ENCODE data around the gene ACADSB. TPM values are rescaled to one million over a fixed set of nuclear protein-coding genes. Genes with fewer than 3 reads are reported as not detected.

Gene ACADSB
- total and polyA plus RNA-seq, 10 of the 15 experiments (the other 5 are each of a cell fraction or from before 2014, with no cell fraction given) = 10.8 to 24.0 (median 15.0) TPM

DNA sequence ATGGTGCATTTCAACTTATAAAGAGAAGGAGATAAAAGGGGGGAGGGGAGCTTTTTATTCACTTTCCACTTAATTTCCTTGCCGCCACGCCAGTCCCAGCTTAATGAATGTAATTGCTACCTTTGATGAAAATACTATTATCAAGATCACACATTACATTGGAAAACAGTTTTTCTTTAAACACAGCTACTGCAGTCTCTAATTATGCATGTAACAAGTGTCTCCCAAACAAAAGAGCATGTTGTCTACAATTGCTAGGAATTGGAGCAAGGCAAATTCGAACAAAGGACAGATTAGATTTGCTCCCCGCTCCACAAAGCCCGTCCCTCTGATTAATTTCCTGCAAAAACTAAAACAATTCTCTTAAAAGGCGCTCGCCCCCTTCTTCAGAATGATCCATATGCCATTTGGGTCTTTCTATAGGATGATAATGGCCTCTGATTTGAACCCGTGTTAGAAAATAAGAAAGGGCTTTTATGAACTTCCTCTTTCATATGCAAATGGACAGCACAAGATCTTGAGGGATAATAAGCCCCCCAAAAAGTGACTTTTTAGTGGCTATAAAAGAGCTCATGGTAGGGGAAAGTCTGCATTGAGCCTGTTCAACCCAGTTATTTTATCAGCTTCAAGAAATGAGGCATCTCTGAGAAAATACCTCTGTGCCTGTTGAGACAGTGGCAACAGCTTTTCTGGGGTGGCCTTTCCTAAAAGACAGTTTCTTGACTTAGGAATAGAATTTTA is 60.6 kb downstream of the ACADSB start:
- Histone ChIP-seq H3K4me1 (ENCODE audit: control insufficient read depth, insufficient read depth, low read length) (no peaks in the 10 kb centered on the region), H3K4me2 (ENCODE audit: control insufficient read depth, insufficient read depth) (no peak overlapping the region), H3K9ac (ENCODE audit: control insufficient read depth, insufficient read depth, low read length) (no peak overlapping the region), H4K20me1 (ENCODE audit: control insufficient read depth, insufficient read depth) (no peaks in the 10 kb centered on the region), H3K9me3 (replicated peaks; ENCODE audit: control insufficient read depth, insufficient read depth, low read length) (no peaks in the 10 kb centered on the region), H3K4me3 (no peak overlapping the region), H3K79me2 (ENCODE audit: control insufficient read depth, insufficient read depth, low read length) (no peaks in the 10 kb centered on the region), H2AFZ (ENCODE audit: control insufficient read depth, low read depth, low read length) (no peak overlapping the region), H3K27me3 (replicated peaks in 1 of 2; ENCODE audit: control insufficient read depth in 2 of 2, insufficient read depth in 2 of 2, low read length in 1 of 2) (no peaks in the 10 kb centered on the region; a peak in 1 of 4 replicates), H3K36me3 (ENCODE audit: control insufficient read depth in 2 of 2, insufficient read depth in 2 of 2, low read length in 1 of 2) (no peaks in the 10 kb centered on the region), H3K27ac (ENCODE audit: control insufficient read depth, insufficient read depth) (no peak overlapping the region)
- CTCF ChIA-PET = interaction anchor here (2.6 kb wide), 1 partner anchor 27 kb away, joined by 7 read pairs; no protein-coding TSS in a partner anchor
- no TSS peak for BruUV-seq (replicated peaks)
- RAD21 ChIA-PET (ENCODE audit: unreplicated experiment) = no interaction called here
- no peak for TF ChIP-seq CBFB (IDR thresholded peaks at IDR 0.05; ENCODE audit: low read depth)
- TF ChIP-seq, protein P1, sequence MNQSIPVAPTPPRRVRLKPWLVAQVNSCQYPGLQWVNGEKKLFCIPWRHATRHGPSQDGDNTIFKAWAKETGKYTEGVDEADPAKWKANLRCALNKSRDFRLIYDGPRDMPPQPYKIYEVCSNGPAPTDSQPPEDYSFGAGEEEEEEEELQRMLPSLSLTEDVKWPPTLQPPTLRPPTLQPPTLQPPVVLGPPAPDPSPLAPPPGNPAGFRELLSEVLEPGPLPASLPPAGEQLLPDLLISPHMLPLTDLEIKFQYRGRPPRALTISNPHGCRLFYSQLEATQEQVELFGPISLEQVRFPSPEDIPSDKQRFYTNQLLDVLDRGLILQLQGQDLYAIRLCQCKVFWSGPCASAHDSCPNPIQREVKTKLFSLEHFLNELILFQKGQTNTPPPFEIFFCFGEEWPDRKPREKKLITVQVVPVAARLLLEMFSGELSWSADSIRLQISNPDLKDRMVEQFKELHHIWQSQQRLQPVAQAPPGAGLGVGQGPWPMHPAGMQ (IDR thresholded peaks at IDR 0.05; ENCODE audit: borderline replicate concordance) = no peak
- TF ChIP-seq FOS (IDR thresholded peaks at IDR 0.05; ENCODE audit: borderline replicate concordance, extremely low read depth, insufficient read length) = no peak
- no peak for TF ChIP-seq WRNIP1 (IDR thresholded peaks at IDR 0.05; ENCODE audit: borderline replicate concordance, low read depth, low read length)
- no peak for TF ChIP-seq NBN (IDR thresholded peaks at IDR 0.05)
- no peak for FAIRE-seq
- POLR2A ChIA-PET = no interaction called here
- in situ Hi-C loops (cut with MboI) = no loop called here
- ATAC-seq = no peak
- SMC1A ChIA-PET (ENCODE audit: uncharacterized antibody, unreplicated experiment) = no interaction called here
- WGBS (ENCODE audit: insufficient coverage, insufficient replicate concordance, low lambda C conversion rate, missing lambda C conversion rate) = 39% methylated on average over 8 of the region's 8 CpGs
- intact Hi-C loops (cut with micrococcal nuclease; ENCODE audit: unreplicated experiment) = no loop called here
- no peak for DNase-seq (ENCODE audit: low read depth, low spot score)

DNA sequence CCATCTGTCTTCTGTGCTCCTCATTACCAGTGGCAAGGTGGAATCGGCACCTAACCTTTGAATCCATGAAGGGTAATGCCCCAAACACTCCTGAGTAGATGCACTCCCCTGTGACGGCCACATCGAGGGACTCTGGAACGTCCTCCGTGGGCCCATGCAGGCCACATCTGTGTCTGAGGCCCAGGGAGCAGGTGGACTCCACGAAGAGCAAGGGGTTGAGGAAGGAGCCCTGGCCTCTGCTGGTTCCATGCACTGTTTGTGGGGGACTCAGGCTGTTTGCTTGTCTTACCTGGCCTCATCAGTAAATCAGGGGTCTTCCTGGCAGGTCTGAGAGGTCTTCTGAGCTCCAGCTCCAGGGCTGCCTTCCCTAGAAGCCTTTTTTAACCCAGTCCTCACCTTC is 64.4 kb downstream of the ACADSB start:
- intact Hi-C loops (cut with micrococcal nuclease; ENCODE audit: unreplicated experiment) (no loop called here), in situ Hi-C loops (cut with MboI) (no loop called here)
- RAD21 ChIA-PET (ENCODE audit: unreplicated experiment) = no interaction called here
- WGBS (ENCODE audit: insufficient coverage, insufficient replicate concordance, low lambda C conversion rate, missing lambda C conversion rate) = 34% methylated on average over 6 of the region's 6 CpGs
- Histone ChIP-seq H2AFZ (ENCODE audit: control insufficient read depth, low read depth, low read length) (no peak overlapping the region), H3K9ac (ENCODE audit: control insufficient read depth, insufficient read depth, low read length) (no peak overlapping the region), H3K4me1 (ENCODE audit: control insufficient read depth, insufficient read depth, low read length) (no peaks in the 10 kb centered on the region), H3K79me2 (ENCODE audit: control insufficient read depth, insufficient read depth, low read length) (no peaks in the 10 kb centered on the region), H3K4me3 (no peak overlapping the region), H3K27ac (ENCODE audit: control insufficient read depth, insufficient read depth) (no peak overlapping the region), H4K20me1 (ENCODE audit: control insufficient read depth, insufficient read depth) (no peaks in the 10 kb centered on the region; the same call in 1 of the 2 replicates), H3K9me3 (replicated peaks; ENCODE audit: control insufficient read depth, insufficient read depth, low read length) (no peaks in the 10 kb centered on the region), H3K27me3 (replicated peaks in 1 of 2; ENCODE audit: control insufficient read depth in 2 of 2, insufficient read depth in 2 of 2, low read length in 1 of 2) (no peaks in the 10 kb centered on the region; a peak in 1 of 4 replicates), H3K36me3 (ENCODE audit: control insufficient read depth in 2 of 2, insufficient read depth in 2 of 2, low read length in 1 of 2) (no peaks in the 10 kb centered on the region), H3K4me2 (ENCODE audit: control insufficient read depth, insufficient read depth) (no peak overlapping the region)
- no TSS peak for BruUV-seq (replicated peaks)
- SMC1A ChIA-PET (ENCODE audit: uncharacterized antibody, unreplicated experiment) = no interaction called here
- POLR2A ChIA-PET = no interaction called here
- FAIRE-seq (no peak), DNase-seq (ENCODE audit: low read depth, low spot score) (no peak), ATAC-seq (no peak)
- TF ChIP-seq SUPT20H (IDR thresholded peaks at IDR 0.05; ENCODE audit: borderline replicate concordance, control insufficient read depth, low read depth, low read length) (no peak), POLR2AphosphoS2 (IDR thresholded peaks at IDR 0.05; ENCODE audit: low read depth, low read length) (no peak), CBFB (IDR thresholded peaks at IDR 0.05; ENCODE audit: low read depth) (no peak), YBX1 (IDR thresholded peaks at IDR 0.05) (no peak), PML (IDR thresholded peaks at IDR 0.05; ENCODE audit: low read length) (no peak)
- TF ChIP-seq, protein P2, sequence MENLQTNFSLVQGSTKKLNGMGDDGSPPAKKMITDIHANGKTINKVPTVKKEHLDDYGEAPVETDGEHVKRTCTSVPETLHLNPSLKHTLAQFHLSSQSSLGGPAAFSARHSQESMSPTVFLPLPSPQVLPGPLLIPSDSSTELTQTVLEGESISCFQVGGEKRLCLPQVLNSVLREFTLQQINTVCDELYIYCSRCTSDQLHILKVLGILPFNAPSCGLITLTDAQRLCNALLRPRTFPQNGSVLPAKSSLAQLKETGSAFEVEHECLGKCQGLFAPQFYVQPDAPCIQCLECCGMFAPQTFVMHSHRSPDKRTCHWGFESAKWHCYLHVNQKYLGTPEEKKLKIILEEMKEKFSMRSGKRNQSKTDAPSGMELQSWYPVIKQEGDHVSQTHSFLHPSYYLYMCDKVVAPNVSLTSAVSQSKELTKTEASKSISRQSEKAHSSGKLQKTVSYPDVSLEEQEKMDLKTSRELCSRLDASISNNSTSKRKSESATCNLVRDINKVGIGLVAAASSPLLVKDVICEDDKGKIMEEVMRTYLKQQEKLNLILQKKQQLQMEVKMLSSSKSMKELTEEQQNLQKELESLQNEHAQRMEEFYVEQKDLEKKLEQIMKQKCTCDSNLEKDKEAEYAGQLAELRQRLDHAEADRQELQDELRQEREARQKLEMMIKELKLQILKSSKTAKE (IDR thresholded peaks at IDR 0.05; ENCODE audit: low read depth, poor library complexity, severe bottlenecking) = no peak
- CTCF ChIA-PET = no interaction called here
